K562 (cell line): ENCODE data around the gene CNDP2. TPM values are rescaled to one million over a fixed set of nuclear protein-coding genes. Genes with fewer than 3 reads are reported as not detected.
A peak's percentile ranks its signal among the peaks of the same experiment; 100 is the strongest.

ENCODE experiments used
- ATAC-seq: fragments of 200-7000 bp; cut with Tn5 transposase; 3 replicates; pipeline ENCODE4 v1.9.1; 2020; ENCODE audit warnings: moderate library complexity
- BruUV-seq: library from RNA; stranded (reverse); fragments of 400-500 nt; replicated peaks from 2 replicates; lab custom pipeline; 2021; lab: Mats Ljungman, UMichigan
- CTCF ChIA-PET: fragments of 300-600 bp; formaldehyde crosslinking; extraction: SDS; loops from one replicate; lab custom pipeline; 2021; ENCODE audit warnings: low intra/inter-chr PET ratio; lab: Yijun Ruan, JAX
- POLR2A ChIA-PET: fragments of 300-600, 350-650 bp; sonication (Branson Sonifier 250); formaldehyde crosslinking; extraction: SDS; loops from one replicate; lab custom pipeline; 2021; ENCODE audit warnings: antibody characterized with exemption, inconsistent platforms; lab: Yijun Ruan, JAX
- DNase-seq, 4 experiments: peaks; one replicate each; pipeline versions ENCODE4 v3.0.0 to v3.0.0-alpha.2; 2011 to 2018; ENCODE audit warnings: low spot score in 3 of 4, mixed read lengths in 3 of 4; ENCODE audit errors: extremely low read depth in 1 of 4
- FAIRE-seq: peaks from 2 replicates; lab custom pipeline; 2011; peaks lifted over from hg19 to GRCh38; lab: Jason Lieb, UNC
- H2AFZ ChIP-seq: 2 replicates; pipeline ENCODE4 v1.6.0; 2011; ENCODE audit warnings: low read depth, low read length, control low read depth, inconsistent platforms
- H3K27ac ChIP-seq: fragments of 200-600 bp; 3 replicates; pipeline ENCODE4 v1.8.0; 2011; ENCODE audit warnings: low read depth, mild to moderate bottlenecking, control low read depth, inconsistent platforms, low read length, moderate library complexity, mixed read lengths; ENCODE audit errors: extremely low read depth
- H3K27me3 ChIP-seq, 2 experiments: fragments of 300-600 bp in 1 of 2; 2 replicates in 1 of 2; 3 replicates in 1 of 2; pipeline versions ENCODE4 v1.6.0 to v1.8.0; 2011; ENCODE audit warnings: inconsistent platforms in 2 of 2, low read length in 2 of 2, mild to moderate bottlenecking in 1 of 2, mixed read lengths in 1 of 2, moderate library complexity in 1 of 2; ENCODE audit not compliant: control insufficient read depth in 2 of 2, insufficient read depth in 2 of 2
- H3K36me3 ChIP-seq: fragments of 300-600 bp; 3 replicates; pipeline ENCODE4 v1.8.0; 2011; ENCODE audit warnings: mild to moderate bottlenecking, low read length, inconsistent platforms; ENCODE audit not compliant: control insufficient read depth, insufficient read depth
- H3K4me1 ChIP-seq, 2 experiments: fragments of 200-600 bp in 1 of 2; replicated peaks in 1 of 2; 2 replicates in 1 of 2; 3 replicates in 1 of 2; pipeline versions ENCODE4 v1.5.1 to v1.8.0; 2011; ENCODE audit warnings: inconsistent platforms in 2 of 2, low read length in 2 of 2, mild to moderate bottlenecking in 1 of 2, mixed read lengths in 1 of 2, moderate library complexity in 1 of 2; ENCODE audit not compliant: control insufficient read depth in 2 of 2, insufficient read depth in 2 of 2
- H3K4me2 ChIP-seq: 2 replicates; pipeline ENCODE4 v1.6.1; 2011; ENCODE audit warnings: low read length, control low read depth, inconsistent platforms, mixed read lengths; ENCODE audit not compliant: insufficient read depth
- H3K4me3 ChIP-seq: fragments of 200-600 bp; sonication (generic), shearing (Covaris generic); 2 replicates; pipeline ENCODE4 v1.5.1; 2016; ENCODE audit warnings: control low read depth, inconsistent platforms
- H3K79me2 ChIP-seq: fragments of 200-600 bp; 3 replicates; pipeline ENCODE4 v1.8.0; 2011; ENCODE audit warnings: low read length, inconsistent platforms; ENCODE audit not compliant: control insufficient read depth, insufficient read depth
- H3K9ac ChIP-seq, 2 experiments: 2 replicates each; pipeline versions ENCODE4 v1.6.0 to v1.6.1; 2011; ENCODE audit warnings: low read depth in 2 of 2, low read length in 2 of 2, control low read depth in 1 of 2, inconsistent platforms in 1 of 2, mild to moderate bottlenecking in 1 of 2, mixed read lengths in 1 of 2; ENCODE audit not compliant: insufficient read depth in 1 of 2
- H3K9me1 ChIP-seq: one replicate; pipeline ENCODE4 v1.6.0; 2011; ENCODE audit warnings: inconsistent platforms, mild to moderate bottlenecking, low read length, moderate library complexity; ENCODE audit not compliant: control insufficient read depth, insufficient read depth
- H3K9me3 ChIP-seq: replicated peaks from 2 replicates; pipeline ENCODE4 v1.5.1; 2011; ENCODE audit warnings: low read depth, low read length, inconsistent platforms; ENCODE audit not compliant: control insufficient read depth, insufficient read depth
- H4K20me1 ChIP-seq: replicated peaks from 2 replicates; pipeline ENCODE4 v1.6.1; 2011; ENCODE audit warnings: low read length, inconsistent platforms, mixed read lengths; ENCODE audit not compliant: control insufficient read depth, insufficient read depth
- ILK ChIP-seq: fragments of 450-650 bp; IDR thresholded peaks from 2 replicates; pipeline ENCODE4 v1.6.1; 2016; ENCODE audit warnings: missing genetic modification characterization, low read depth, mild to moderate bottlenecking, missing compliant biosample characterization, moderate library complexity, borderline replicate concordance
- KLF13 ChIP-seq: fragments of 450-650 bp; IDR thresholded peaks from 2 replicates; pipeline ENCODE4 v1.6.1; 2016; ENCODE audit warnings: missing genetic modification characterization, low read depth, mild to moderate bottlenecking, missing compliant biosample characterization, moderate library complexity, borderline replicate concordance
- L3MBTL2 ChIP-seq: fragments of 450-650 bp; IDR thresholded peaks from 2 replicates; pipeline ENCODE4 v1.6.1; 2016; ENCODE audit warnings: mild to moderate bottlenecking, moderate library complexity
- MAFG ChIP-seq: fragments of 450-650 bp; conservative IDR thresholded peaks from 2 replicates; pipeline ENCODE4 v1.6.1; 2016; ENCODE audit warnings: missing genetic modification characterization, missing compliant biosample characterization
- NR4A1 ChIP-seq, 2 experiments: fragments of 250-450 bp in 1 of 2; fragments of 450-650 bp in 1 of 2; sonication (Bioruptor Pico) in 1 of 2; IDR thresholded peaks; 2 replicates each; pipeline versions ENCODE4 v1.4.0 to v1.6.1; 2016 to 2020; ENCODE audit warnings: mild to moderate bottlenecking in 2 of 2, missing compliant biosample characterization in 1 of 2, missing genetic modification characterization in 1 of 2, moderate library complexity in 1 of 2
- PCBP2 ChIP-seq: fragments of 200-400 bp; formaldehyde crosslinking; IDR thresholded peaks from 2 replicates; pipeline ENCODE4 v1.6.1; 2018; ENCODE audit warnings: low read length, low read depth, mild to moderate bottlenecking, moderate library complexity; ENCODE audit not compliant: poor library complexity, severe bottlenecking
- RAD21 ChIP-seq, 2 experiments: fragments of 250-450 bp in 1 of 2; fragments of 450-650 bp in 1 of 2; sonication (Bioruptor Pico) in 1 of 2; formaldehyde crosslinking in 1 of 2; IDR thresholded peaks in 1 of 2; conservative IDR thresholded peaks in 1 of 2; 2 replicates each; pipeline versions ENCODE4 v1.4.0 to v1.8.0; 2020 to 2022; ENCODE audit warnings: mild to moderate bottlenecking in 2 of 2, moderate library complexity in 1 of 2
- SNRNP70 ChIP-seq: fragments of 200-400 bp; formaldehyde crosslinking; optimal IDR thresholded peaks from 2 replicates; pipeline ENCODE3; 2017; ENCODE audit warnings: low read depth, low read length
- ZBTB17 ChIP-seq: fragments of 450-650 bp; formaldehyde crosslinking; IDR thresholded peaks from 2 replicates; pipeline ENCODE4 v1.4.0; 2020; ENCODE audit warnings: mild to moderate bottlenecking
- ZNF644 ChIP-seq: fragments of 200-800 bp; sonication (Bioruptor generic); IDR thresholded peaks from 2 replicates; pipeline ENCODE4 v1.6.1; 2016; ENCODE audit warnings: low read depth, missing genetic modification characterization, missing compliant biosample characterization
- WGBS: fragments of 100-300 bp; shearing (Covaris generic); methylation state at CpG from one replicate; pipeline ENCODE4 v1.1.6; 2016; ENCODE audit warnings: low coverage, mixed read lengths; ENCODE audit not compliant: insufficient coverage; ENCODE audit errors: missing lambda C conversion rate; 5-methylcytosine and 5-hydroxymethylcytosine counted together
- in situ Hi-C: fragments of 300-500 bp; cut with MboI; formaldehyde crosslinking; loops from 4 replicates; pipeline ENCODE4 v1.15.0; 2018; ENCODE audit warnings: inconsistent platforms, mixed read lengths
- intact Hi-C: fragments of 100-400 bp; cut with micrococcal nuclease; formaldehyde crosslinking; loops from 2 replicates; pipeline ENCODE4 v1.14.2; 2022
- polyA plus RNA-seq, 8 experiments: library from polyadenylated mRNA; depleted of rRNA in 4 of 8; stranded (reverse) in 5 of 8; unstranded in 3 of 8; fragments of >200 nt; fragmentation: Nextera tagmentation in 2 of 8; fragmentation: Illumina TruSeq in 1 of 8; extraction: Ambion mirVana in 2 of 8; extraction: Trizol in 1 of 8; gene quantifications; 2 replicates each; pipeline versions ENCODE4 v1.2.1 to v1.2.3, GENCODE V29; 2011 to 2014; ENCODE audit warnings: inconsistent platforms in 1 of 8, missing spikeins in 1 of 8
- total RNA-seq, 7 experiments: library from RNA; depleted of rRNA in 6 of 7; stranded (reverse); fragments of >200 nt in 6 of 7; fragmentation: Illumina TruSeq in 2 of 7; extraction: Trizol in 2 of 7; gene quantifications; 2 replicates each; pipeline versions ENCODE4 v1.2.1 to v1.2.3, GENCODE V29; 2011 to 2021; ENCODE audit warnings: low replicate concordance in 1 of 7
- TF ChIP-seq, protein P1 (sequence below): fragments of 450-650 bp; IDR thresholded peaks from 2 replicates; pipeline ENCODE4 v1.6.1; 2016; ENCODE audit warnings: antibody characterized with exemption

The CNDP2 gene
- total and polyA plus RNA-seq, 9 of the 15 experiments (the other 6 are each of a cell fraction or from before 2014, with no cell fraction given), result 34.1 to 128 (median 53.8) TPM

DNA sequence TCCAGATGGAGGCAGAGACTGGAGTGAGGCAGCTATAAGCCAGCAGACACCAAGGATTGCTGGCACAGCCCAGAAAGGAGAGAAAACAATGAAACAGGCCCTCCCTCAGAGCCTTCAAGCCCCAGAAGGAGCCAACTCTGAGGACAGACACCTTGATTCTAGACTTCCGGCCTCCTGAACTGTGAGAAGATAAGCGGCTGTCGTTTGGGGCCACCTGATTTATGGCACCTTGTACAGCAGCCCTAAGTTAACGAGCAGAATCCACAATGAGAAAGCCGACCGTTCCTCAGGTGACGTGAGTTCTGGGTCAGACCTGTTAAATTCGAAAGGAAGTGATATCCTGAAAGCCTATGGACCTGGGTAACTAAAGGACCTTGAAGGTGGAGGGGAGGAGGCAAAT lies 7.3 kb upstream of the CNDP2 start (continued):
- 0 out of 2 replicates have a peak, but pooled peaks have one; percentile 51 for TF ChIP-seq ZNF644 (tag)
- TF ChIP-seq PCBP2, result no peak
- no peak for TF ChIP-seq MAFG (tag)
- TF ChIP-seq L3MBTL2, result 0 out of 2 replicates have a peak, but pooled peaks have one; percentile 34
- TF ChIP-seq KLF13, result no peak
- TF ChIP-seq SNRNP70, result no peak
- no peak for TF ChIP-seq ILK (tag)
- TF ChIP-seq NR4A1 (CRISPR knock-in tag; IDR thresholded peaks at IDR 0.05), result no peak
- TF ChIP-seq NR4A1 (tag; IDR thresholded peaks at IDR 0.05), result 0 out of 2 replicates have a peak, but pooled peaks have one; percentile 27
- TF ChIP-seq, all 486 proteins: peak for 14

DNA sequence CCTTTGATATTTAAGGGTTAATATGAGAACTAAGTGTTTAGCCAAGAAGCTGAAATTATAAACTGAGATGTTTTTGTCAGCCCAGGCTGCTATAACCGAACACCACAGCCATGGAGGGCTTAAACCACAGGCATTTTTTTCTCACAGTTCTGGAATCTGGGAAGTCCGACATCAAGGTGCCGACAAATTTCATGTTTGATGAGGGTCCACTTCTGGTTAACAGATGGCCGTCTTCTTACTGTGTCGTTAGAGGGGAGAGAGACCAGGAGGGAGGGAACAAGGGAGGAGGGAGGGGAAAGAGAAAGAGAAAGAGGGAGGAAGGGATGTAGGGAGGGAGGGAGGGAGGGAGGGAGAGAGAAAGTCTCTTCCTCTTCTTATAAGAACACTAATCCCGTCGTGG lies 6.5 kb upstream of the CNDP2 start:
- ATAC-seq, result no peak
- TF ChIP-seq, protein P1, sequence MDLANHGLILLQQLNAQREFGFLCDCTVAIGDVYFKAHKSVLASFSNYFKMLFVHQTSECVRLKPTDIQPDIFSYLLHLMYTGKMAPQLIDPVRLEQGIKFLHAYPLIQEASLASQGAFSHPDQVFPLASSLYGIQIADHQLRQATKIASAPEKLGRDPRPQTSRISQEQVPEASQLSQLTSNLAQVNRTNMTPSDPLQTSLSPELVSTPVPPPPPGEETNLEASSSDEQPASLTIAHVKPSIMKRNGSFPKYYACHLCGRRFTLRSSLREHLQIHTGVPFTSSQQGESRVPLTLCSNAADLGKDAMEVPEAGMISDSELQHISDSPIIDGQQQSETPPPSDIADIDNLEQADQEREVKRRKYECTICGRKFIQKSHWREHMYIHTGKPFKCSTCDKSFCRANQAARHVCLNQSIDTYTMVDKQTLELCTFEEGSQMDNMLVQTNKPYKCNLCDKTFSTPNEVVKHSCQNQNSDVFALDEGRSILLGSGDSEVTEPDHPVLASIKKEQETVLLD, result no peak
- TF ChIP-seq RAD21 (CRISPR knock-in tag; conservative IDR thresholded peaks at IDR 0.05 in 1 of 2, IDR thresholded peaks at IDR 0.05 in 1 of 2) (no peak), ZBTB17 (CRISPR knock-in tag) (no peak)
- TF ChIP-seq, all 486 proteins: peak for 0
- Histone ChIP-seq H3K9ac (no peak overlapping the region), H2AFZ (peak overlapping the region; percentile 85; the same call in 1 of the 2 replicates), H3K27ac (no peak overlapping the region), H3K4me1 (peaks cover 11 to 12% of the 10 kb centered on the region in 2 experiments; a peak in 3 of 5 replicates), H3K36me3 (no peaks in the 10 kb centered on the region), H3K27me3 (no peaks in the 10 kb centered on the region), H3K9me1 (no peaks in the 10 kb centered on the region), H3K79me2 (no peaks in the 10 kb centered on the region), H3K9me3 (no peaks in the 10 kb centered on the region), H4K20me1 (no peaks in the 10 kb centered on the region), H3K4me2 (no peak overlapping the region), H3K4me3 (no peak overlapping the region)
- ChIA-PET CTCF (no interaction called here), POLR2A (no interaction called here)
- no peak for DNase-seq
- intact Hi-C loops, result loop anchor here (5.0 kb wide), 1 partner anchor 292 kb away; no protein-coding TSS in a partner anchor
- FAIRE-seq, result no peak
- no TSS peak for BruUV-seq
- in situ Hi-C loops, result no loop called here
- WGBS, result 38% methylated on average over 7 of the region's 7 CpGs
